Activated CD8-positive, alpha-beta memory T cell treated with anti-CD3 and anti-CD28 coated beads, Interleukin-2, amount 10 ng/mL, durations not matched to agents 7 days and 5 days (primary cell): ENCODE data around the gene PNMA8C. TPM values are rescaled to one million over a fixed set of nuclear protein-coding genes. Genes with fewer than 3 reads are reported as not detected.
"Not testable (repeated sequence)": the region's sequence is repeated elsewhere in the genome, so short reads cannot be mapped to it uniquely, and the experiment has no call there.

Source experiments
- ATAC-seq: fragments of 150-1000 bp; cut with Tn5 transposase; one replicate; pipeline ENCODE4 v1.10.0; 2021; ENCODE audit warnings: moderate library complexity
- CTCF ChIA-PET: fragments of 350-600 bp; sonication (Branson Sonifier 250); formaldehyde crosslinking; loops from one replicate; lab custom pipeline; 2021; ENCODE audit warnings: antibody characterized with exemption; lab: Charles Lee
- DNase-seq: peaks from one replicate; pipeline ENCODE4 v3.0.0-alpha.2; 2020
- H3K27ac Mint-ChIP-seq: one replicate; pipeline ENCODE4 v1.8.0; 2021; ENCODE audit warnings: mild to moderate bottlenecking, mixed read lengths
- H3K27me3 Mint-ChIP-seq: one replicate; pipeline ENCODE4 v1.8.0; 2021; ENCODE audit warnings: mixed read lengths
- H3K36me3 Mint-ChIP-seq: one replicate; pipeline ENCODE4 v1.8.0; 2021; ENCODE audit warnings: mild to moderate bottlenecking, mixed read lengths
- H3K4me1 Mint-ChIP-seq: one replicate; pipeline ENCODE4 v1.8.0; 2021; ENCODE audit warnings: mixed read lengths
- H3K4me3 Mint-ChIP-seq: one replicate; pipeline ENCODE4 v1.8.0; 2021; ENCODE audit warnings: mild to moderate bottlenecking, moderate library complexity, mixed read lengths
- H3K9me3 Mint-ChIP-seq: one replicate; pipeline ENCODE4 v1.8.0; 2022; ENCODE audit warnings: low read depth, mixed read lengths
- total RNA-seq, 2 experiments: library from RNA; stranded (reverse); gene quantifications; one replicate each; pipeline ENCODE4 v1.2.3, GENCODE V29; 2021

Gene PNMA8C
- total RNA-seq, 2 experiments from 2014 or later: not detected

- H3K4me3 Mint-ChIP-seq: no peak overlapping the region
- ATAC-seq: no peak
- H3K4me1 Mint-ChIP-seq: peaks cover 11% of the 10 kb centered on the region
- CTCF ChIA-PET: interaction anchor here (0.9 to 8.2 kb wide), 12 partner anchors 9 to 138 kb away, joined by 3 to 71 read pairs (median 4); partner anchors contain the start of gene CCDC8
- peaks cover 63% of the 10 kb centered on the region for H3K27me3 Mint-ChIP-seq
- no peak for DNase-seq
- no peaks in the 10 kb centered on the region for H3K9me3 Mint-ChIP-seq
- H3K27ac Mint-ChIP-seq: no peak overlapping the region
- no peaks in the 10 kb centered on the region for H3K36me3 Mint-ChIP-seq
Measured at GRCh38 chr19:46404055-46404752, 24.5 kb downstream of the PNMA8C start.

GRCh38 chr19:46402725-46403124 lies 26.0 kb downstream of the PNMA8C start:
- Mint-ChIP-seq H3K4me1 (peaks cover 11% of the 10 kb centered on the region), H3K27me3 (peaks cover 57% of the 10 kb centered on the region), H3K27ac (no peak overlapping the region), H3K36me3 (no peaks in the 10 kb centered on the region), H3K4me3 (no peak overlapping the region), H3K9me3 (no peaks in the 10 kb centered on the region)
- DNase-seq: no peak
- peak; percentile 16 for ATAC-seq
- CTCF ChIA-PET: interaction anchor here (0.8 to 8.2 kb wide), 9 partner anchors 8 to 139 kb away, joined by 3 to 71 read pairs (median 6); no protein-coding TSS in a partner anchor

- H3K36me3 Mint-ChIP-seq, H3K27ac Mint-ChIP-seq, ATAC-seq, DNase-seq, H3K9me3 Mint-ChIP-seq, H3K4me3 Mint-ChIP-seq, H3K4me1 Mint-ChIP-seq: not testable (repeated sequence)
- CTCF ChIA-PET: interaction anchor here (1.1 to 4.9 kb wide), 4 partner anchors 90 to 145 kb away, joined by 3 to 57 read pairs (median 34); no protein-coding TSS in a partner anchor
- peaks cover 21% of the 10 kb centered on the region for H3K27me3 Mint-ChIP-seq
Measured at GRCh38 chr19:46397801-46398479, 30.8 kb downstream of the PNMA8C start.

- ATAC-seq: no peak
- DNase-seq: no peak
- H3K4me1 Mint-ChIP-seq: peaks cover 3% of the 10 kb centered on the region
Measured at GRCh38 chr19:46394402-46394797, 34.3 kb downstream of the PNMA8C start.

GRCh38 chr19:46393456-46394401 lies 35.0 kb downstream of the PNMA8C start:
- Mint-ChIP-seq H3K4me3 (no peak overlapping the region), H3K4me1 (peaks cover 3% of the 10 kb centered on the region), H3K27ac (no peak overlapping the region), H3K36me3 (peaks cover 12% of the 10 kb centered on the region), H3K9me3 (no peaks in the 10 kb centered on the region), H3K27me3 (peaks cover 7% of the 10 kb centered on the region)
- ATAC-seq (no peak), DNase-seq (no peak)
- CTCF ChIA-PET: interaction anchor here (1.1 to 4.9 kb wide), 8 partner anchors 8 to 98 kb away, joined by 3 to 41 read pairs (median 14); partner anchors contain the start of gene PPP5C

More at GRCh38 chr19:46394402-46394797, 34.3 kb downstream of the PNMA8C start:
- Mint-ChIP-seq H3K9me3 (no peaks in the 10 kb centered on the region), H3K27me3 (peaks cover 11% of the 10 kb centered on the region), H3K36me3 (peaks cover 5% of the 10 kb centered on the region), H3K4me3 (no peak overlapping the region), H3K27ac (no peak overlapping the region)
- CTCF ChIA-PET: interaction anchor here (1.0 to 4.9 kb wide), 16 partner anchors 9 to 862 kb away, joined by 3 to 57 read pairs (median 8); partner anchors contain the start of genes CCDC9 and PPP5C

GRCh38 chr19:46392837-46393236 lies 35.9 kb downstream of the PNMA8C start:
- H3K36me3 Mint-ChIP-seq: peaks cover 21% of the 10 kb centered on the region
- ATAC-seq (no peak), DNase-seq (no peak)
- H3K4me3 Mint-ChIP-seq: no peak overlapping the region
- peaks cover 3% of the 10 kb centered on the region for H3K4me1 Mint-ChIP-seq
- no peaks in the 10 kb centered on the region for H3K9me3 Mint-ChIP-seq
- peaks cover 5% of the 10 kb centered on the region for H3K27me3 Mint-ChIP-seq
- CTCF ChIA-PET: no interaction called here
- H3K27ac Mint-ChIP-seq: no peak overlapping the region

GRCh38 chr19:46392252-46392801 lies 36.4 kb downstream of the PNMA8C start:
- Mint-ChIP-seq H3K4me3 (no peak overlapping the region), H3K36me3 (peaks cover 26% of the 10 kb centered on the region)

GRCh38 chr19:46391296-46392251 lies 37.2 kb downstream of the PNMA8C start:
- Mint-ChIP-seq H3K27me3 (no peaks in the 10 kb centered on the region), H3K27ac (no peak overlapping the region), H3K36me3 (peaks cover 32% of the 10 kb centered on the region), H3K9me3 (no peaks in the 10 kb centered on the region), H3K4me3 (no peak overlapping the region), H3K4me1 (peaks cover 3% of the 10 kb centered on the region)
- DNase-seq (no peak), ATAC-seq (no peak)
- CTCF ChIA-PET: no interaction called here

More at GRCh38 chr19:46392252-46392801, 36.4 kb downstream of the PNMA8C start:
- peaks cover under 1% of the 10 kb centered on the region for H3K27me3 Mint-ChIP-seq
- H3K27ac Mint-ChIP-seq: no peak overlapping the region
- CTCF ChIA-PET: no interaction called here
- ATAC-seq: no peak
- peaks cover 3% of the 10 kb centered on the region for H3K4me1 Mint-ChIP-seq
- no peak for DNase-seq
- H3K9me3 Mint-ChIP-seq: no peaks in the 10 kb centered on the region

- no peak overlapping the region for H3K4me3 Mint-ChIP-seq
- no peak for DNase-seq
Measured at GRCh38 chr19:46390866-46391265, 37.9 kb downstream of the PNMA8C start.

GRCh38 chr19:46390121-46390858 lies 38.4 kb downstream of the PNMA8C start:
- DNase-seq (no peak), ATAC-seq (peak; percentile 27)
- Mint-ChIP-seq H3K27me3 (no peaks in the 10 kb centered on the region), H3K4me1 (no peaks in the 10 kb centered on the region), H3K4me3 (no peak overlapping the region), H3K36me3 (peaks cover 34% of the 10 kb centered on the region), H3K9me3 (no peaks in the 10 kb centered on the region), H3K27ac (no peak overlapping the region)
- CTCF ChIA-PET: no interaction called here

More at GRCh38 chr19:46390866-46391265, 37.9 kb downstream of the PNMA8C start:
- Mint-ChIP-seq H3K4me1 (peaks cover 3% of the 10 kb centered on the region), H3K27me3 (no peaks in the 10 kb centered on the region), H3K36me3 (peaks cover 34% of the 10 kb centered on the region), H3K27ac (no peak overlapping the region), H3K9me3 (no peaks in the 10 kb centered on the region)
- no peak for ATAC-seq
- CTCF ChIA-PET: no interaction called here

- no peak overlapping the region for H3K27ac Mint-ChIP-seq
- peaks cover 41% of the 10 kb centered on the region for H3K36me3 Mint-ChIP-seq
- ATAC-seq: no peak
- H3K4me1 Mint-ChIP-seq: no peaks in the 10 kb centered on the region
- no peaks in the 10 kb centered on the region for H3K9me3 Mint-ChIP-seq
- DNase-seq: no peak
- CTCF ChIA-PET: interaction anchor here (1.0 kb wide), 1 partner anchor 41 kb away, joined by 4 read pairs; no protein-coding TSS in a partner anchor
- no peaks in the 10 kb centered on the region for H3K27me3 Mint-ChIP-seq
- no peak overlapping the region for H3K4me3 Mint-ChIP-seq
Measured at GRCh38 chr19:46388311-46389095, 40.2 kb downstream of the PNMA8C start.
